SKM-1 (cell line): ENCODE data around the gene OBSCN.

Source experiments
- DNase-seq: peaks from one replicate; lab custom pipeline; 2025; ENCODE audit not compliant: unreplicated experiment; lab: John Stamatoyannopoulos, UW

OBSCN gene

GRCh38 chr1:228428412-228428811, 220.6 kb downstream of the OBSCN start:
- DNase-seq, result no peak
